Peyer's patch (tissue), 4 donors: ENCODE data around the gene TMEM164. TPM values are rescaled to one million over a fixed set of nuclear protein-coding genes. Genes with fewer than 3 reads are reported as not detected.

ENCODE experiments used
- DNase-seq, 3 donors: peaks; one replicate each; pipeline ENCODE4 v3.0.0-alpha.2; 2017 to 2019
- H3K27ac ChIP-seq, 4 donors: fragments of 200-600 bp; sonication (generic); one replicate each; pipeline ENCODE4 v1.5.1; 2016 to 2019
- H3K27me3 ChIP-seq, 2 donors: fragments of 200-600 bp; sonication (generic); one replicate each; pipeline ENCODE4 v1.5.1; 2019
- H3K36me3 ChIP-seq, 3 donors: fragments of 200-600 bp; sonication (generic); one replicate each; pipeline ENCODE4 v1.5.1; 2016 to 2019
- H3K4me1 ChIP-seq, 4 donors: fragments of 200-600 bp; sonication (generic); one replicate each; pipeline ENCODE4 v1.5.1; 2016 to 2019
- H3K4me3 ChIP-seq, 4 donors: fragments of 200-600 bp; sonication (generic); 1 replicate in 3 of 4; 2 replicates in 1 of 4; pipeline ENCODE4 v1.5.1; 2016 to 2019; ENCODE audit warnings: mild to moderate bottlenecking in 1 of 4
- H3K9me3 ChIP-seq, 4 donors: fragments of 200-600 bp; sonication (generic); one replicate each; pipeline ENCODE4 v1.5.1; 2016 to 2019; ENCODE audit warnings: mild to moderate bottlenecking in 1 of 4
- CTCF ChIP-seq, 6 experiments: fragments of 450-650 bp in 4 of 6; fragments of 200-600 bp in 2 of 6; sonication (generic) in 1 of 6; IDR thresholded peaks; one replicate each; pipeline ENCODE4 v1.5.1; 2017 to 2019; ENCODE audit warnings: antibody characterized with exemption in 6 of 6, mild to moderate bottlenecking in 3 of 6, moderate library complexity in 1 of 6
- POLR2A ChIP-seq, 2 donors: fragments of 450-650 bp; IDR thresholded peaks; one replicate each; pipeline ENCODE4 v1.5.1; 2017; ENCODE audit warnings: antibody characterized with exemption in 2 of 2, mild to moderate bottlenecking in 2 of 2, moderate library complexity in 2 of 2
- total RNA-seq, 4 donors: library from RNA; depleted of rRNA; stranded (reverse); fragments of >200 nt; gene quantifications; one replicate each; pipeline ENCODE4 v1.1.0, GENCODE V29; 2016

Gene TMEM164
- total RNA-seq, 4 donors from 2014 or later = 25.6 to 79.7 (median 73.8) TPM

- Histone ChIP-seq H3K36me3 (no peaks in the 10 kb centered on the region), H3K27ac (no peak overlapping the region), H3K9me3 (no peaks in the 10 kb centered on the region), H3K4me1 (no peaks in the 10 kb centered on the region), H3K27me3 (no peaks in the 10 kb centered on the region), H3K4me3 (no peak overlapping the region)
- DNase-seq = no peak
- TF ChIP-seq POLR2A (IDR thresholded peaks at IDR 0.05) = no peak
Observed at GRCh38 chrX:110103344-110103743, 100.4 kb downstream of the TMEM164 start.

DNA sequence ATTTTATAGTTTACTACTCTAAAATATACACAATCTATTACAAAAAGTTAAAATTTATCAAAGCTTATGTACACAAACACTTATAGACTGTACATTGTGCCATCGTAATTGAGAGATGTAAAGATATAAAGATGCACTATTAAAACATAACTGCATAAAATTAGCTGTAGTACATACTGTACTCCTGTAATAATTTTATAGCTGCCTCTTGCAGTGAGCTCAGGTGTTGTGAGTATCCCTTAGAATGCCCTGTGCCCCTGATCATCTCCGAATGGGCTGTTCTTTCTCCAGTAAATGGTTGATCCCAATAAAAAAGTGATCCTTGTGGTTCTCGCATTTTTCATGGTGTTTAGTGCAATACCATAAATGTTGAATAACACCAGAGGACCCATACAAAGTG is 101.2 kb downstream of the TMEM164 start:
- H3K27me3 ChIP-seq = no peaks in the 10 kb centered on the region
- H3K4me1 ChIP-seq = no peaks in the 10 kb centered on the region
- H3K9me3 ChIP-seq = no peaks in the 10 kb centered on the region
- no peak for TF ChIP-seq POLR2A (IDR thresholded peaks at IDR 0.05)
- H3K36me3 ChIP-seq = no peaks in the 10 kb centered on the region
- DNase-seq = no peak
- no peak overlapping the region for H3K4me3 ChIP-seq
- no peak overlapping the region for H3K27ac ChIP-seq

DNA sequence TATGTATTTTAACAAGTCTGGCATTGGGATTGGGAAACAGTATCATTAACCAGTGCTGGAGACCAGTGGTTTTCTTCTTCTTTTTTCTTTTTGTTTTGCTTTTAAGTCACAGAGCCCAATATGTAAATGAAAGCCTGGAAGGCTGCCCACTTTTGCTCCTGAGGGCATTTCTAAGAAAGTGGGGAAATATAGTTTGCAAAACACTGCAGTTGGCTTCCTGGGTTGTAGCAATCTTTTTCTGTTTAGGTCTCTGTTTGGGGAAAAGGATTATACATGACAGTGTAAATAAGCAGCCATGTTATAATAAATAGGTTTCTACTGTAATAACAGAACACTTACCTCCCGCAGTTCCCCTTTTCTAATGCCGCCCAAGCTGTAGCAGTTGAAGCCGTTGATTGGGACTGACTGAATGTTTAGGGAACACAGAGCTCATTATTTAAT is 105.5 kb downstream of the TMEM164 start:
- Histone ChIP-seq H3K27me3 (no peaks in the 10 kb centered on the region), H3K27ac (no peak overlapping the region), H3K4me3 (no peak overlapping the region), H3K4me1 (no peaks in the 10 kb centered on the region), H3K9me3 (no peaks in the 10 kb centered on the region), H3K36me3 (peaks cover 0 to 11% (median 0%) of the 10 kb centered on the region in 3 donors)
- no peak for DNase-seq
- TF ChIP-seq POLR2A (IDR thresholded peaks at IDR 0.05) = no peak
- no peak for TF ChIP-seq CTCF (IDR thresholded peaks at IDR 0.05)

GRCh38 chrX:110114260-110114776 is 111.4 kb downstream of the TMEM164 start:
- Histone ChIP-seq H3K9me3 (no peaks in the 10 kb centered on the region), H3K27ac (no peak overlapping the region), H3K4me1 (no peaks in the 10 kb centered on the region), H3K36me3 (peaks cover 0 to 11% (median 0%) of the 10 kb centered on the region in 3 donors), H3K4me3 (no peak overlapping the region), H3K27me3 (no peaks in the 10 kb centered on the region)
- no peak for DNase-seq
- TF ChIP-seq POLR2A (IDR thresholded peaks at IDR 0.05) = no peak
- TF ChIP-seq CTCF (IDR thresholded peaks at IDR 0.05) = no peak

- Histone ChIP-seq H3K4me3 (no peak overlapping the region), H3K36me3 (no peaks in the 10 kb centered on the region), H3K27me3 (no peaks in the 10 kb centered on the region), H3K27ac (no peak overlapping the region), H3K9me3 (no peaks in the 10 kb centered on the region), H3K4me1 (no peaks in the 10 kb centered on the region)
- no peak for DNase-seq
- TF ChIP-seq POLR2A (IDR thresholded peaks at IDR 0.05) (no peak), CTCF (IDR thresholded peaks at IDR 0.05) (no peak)
Observed at GRCh38 chrX:110116066-110116980, 113.4 kb downstream of the TMEM164 start.

DNA sequence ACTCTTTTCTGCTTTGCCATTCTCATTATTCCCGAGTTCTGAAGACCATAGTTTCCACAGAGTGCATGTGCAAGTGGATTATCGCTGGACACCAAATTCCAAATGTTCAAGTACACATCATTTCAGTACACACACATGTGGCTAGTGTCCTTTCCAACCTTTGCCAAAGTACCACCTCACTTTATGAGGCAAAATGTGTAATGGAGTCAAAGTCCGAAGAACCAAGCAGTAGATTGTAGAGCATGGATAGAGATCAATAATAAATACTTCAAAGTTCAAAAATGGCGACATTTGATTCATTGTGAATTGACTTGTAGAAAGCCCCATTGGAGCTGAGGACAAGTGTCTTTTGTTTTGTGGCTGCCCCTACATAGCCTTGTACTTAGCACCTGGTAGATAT is 115.6 kb downstream of the TMEM164 start:
- no peak for DNase-seq
- no peaks in the 10 kb centered on the region for H3K4me1 ChIP-seq
- TF ChIP-seq POLR2A (IDR thresholded peaks at IDR 0.05) (no peak), CTCF (IDR thresholded peaks at IDR 0.05) (no peak)
- no peak overlapping the region for H3K27ac ChIP-seq
- H3K4me3 ChIP-seq = no peak overlapping the region
- no peaks in the 10 kb centered on the region for H3K27me3 ChIP-seq
- H3K9me3 ChIP-seq = no peaks in the 10 kb centered on the region
- no peaks in the 10 kb centered on the region for H3K36me3 ChIP-seq
